Gastrocnemius medialis (tissue), 4 donors: ENCODE measurements around the gene IL9.

Source experiments
- POLR2A ChIP-seq, 2 donors: fragments of 450-650 bp; IDR thresholded peaks; one replicate each; pipeline ENCODE4 v1.6.1; 2017; ENCODE audit warnings: antibody characterized with exemption in 2 of 2, mild to moderate bottlenecking in 2 of 2, moderate library complexity in 2 of 2
- TF ChIP-seq, protein P1 (sequence below), 5 experiments: fragments of 450-650 bp in 3 of 5; fragments of 200-600 bp in 2 of 5; sonication (generic) in 2 of 5; IDR thresholded peaks in 4 of 5; conservative IDR thresholded peaks in 1 of 5; 1 replicate in 4 of 5; 2 replicates in 1 of 5; pipeline ENCODE4 v1.5.1; 2016 to 2019; ENCODE audit warnings: antibody characterized with exemption in 5 of 5, mild to moderate bottlenecking in 3 of 5, moderate library complexity in 3 of 5

DNA sequence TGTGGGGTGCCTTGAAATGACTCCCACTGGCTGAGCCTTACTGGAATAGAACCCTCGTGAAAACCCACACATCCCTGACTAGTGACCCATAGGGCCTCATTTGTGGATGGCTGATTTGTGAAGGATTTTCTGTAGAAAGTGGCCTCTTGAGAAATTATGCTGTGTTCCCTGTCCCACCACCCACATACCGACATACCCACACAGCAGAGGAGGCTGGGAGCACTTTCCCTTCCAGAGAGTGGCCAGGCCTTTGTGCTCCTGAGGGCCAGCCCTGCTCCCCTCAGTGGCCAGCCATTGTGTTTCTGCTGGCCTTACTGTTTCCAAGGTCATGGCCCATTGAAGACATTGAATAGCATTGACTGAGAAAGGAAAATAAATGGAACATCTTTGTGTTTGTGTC lies 29.6 kb downstream of the IL9 start:
- TF ChIP-seq, protein P1, sequence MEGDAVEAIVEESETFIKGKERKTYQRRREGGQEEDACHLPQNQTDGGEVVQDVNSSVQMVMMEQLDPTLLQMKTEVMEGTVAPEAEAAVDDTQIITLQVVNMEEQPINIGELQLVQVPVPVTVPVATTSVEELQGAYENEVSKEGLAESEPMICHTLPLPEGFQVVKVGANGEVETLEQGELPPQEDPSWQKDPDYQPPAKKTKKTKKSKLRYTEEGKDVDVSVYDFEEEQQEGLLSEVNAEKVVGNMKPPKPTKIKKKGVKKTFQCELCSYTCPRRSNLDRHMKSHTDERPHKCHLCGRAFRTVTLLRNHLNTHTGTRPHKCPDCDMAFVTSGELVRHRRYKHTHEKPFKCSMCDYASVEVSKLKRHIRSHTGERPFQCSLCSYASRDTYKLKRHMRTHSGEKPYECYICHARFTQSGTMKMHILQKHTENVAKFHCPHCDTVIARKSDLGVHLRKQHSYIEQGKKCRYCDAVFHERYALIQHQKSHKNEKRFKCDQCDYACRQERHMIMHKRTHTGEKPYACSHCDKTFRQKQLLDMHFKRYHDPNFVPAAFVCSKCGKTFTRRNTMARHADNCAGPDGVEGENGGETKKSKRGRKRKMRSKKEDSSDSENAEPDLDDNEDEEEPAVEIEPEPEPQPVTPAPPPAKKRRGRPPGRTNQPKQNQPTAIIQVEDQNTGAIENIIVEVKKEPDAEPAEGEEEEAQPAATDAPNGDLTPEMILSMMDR (IDR thresholded peaks at IDR 0.05 in 4 of 5, conservative IDR thresholded peaks at IDR 0.05 in 1 of 5), result no peak
- no peak for TF ChIP-seq POLR2A (IDR thresholded peaks at IDR 0.05)
